Occipital lobe (tissue), 2 donors: ENCODE data around the gene ABHD2. TPM values are rescaled to one million over a fixed set of nuclear protein-coding genes. Genes with fewer than 3 reads are reported as not detected.
"Not testable (repeated sequence)": the region's sequence is repeated elsewhere in the genome, so short reads cannot be mapped to it uniquely, and the experiment has no call there.

Experiments used
- DNase-seq: peaks from one replicate; lab custom pipeline; 2025; lab: John Stamatoyannopoulos, UW
- total RNA-seq: library from RNA; depleted of rRNA; stranded (reverse); fragments of >200 nt; gene quantifications from one replicate; pipeline ENCODE4 v1.2.3, GENCODE V29; 2014

Gene ABHD2
- total RNA-seq, 1 donor from 2014 or later: 55.2 TPM

GRCh38 chr15:89074402-89075012 lies 13.7 kb upstream of the ABHD2 start:
- DNase-seq: no peak

- no peak for DNase-seq
These were observed 13.1 kb upstream of the ABHD2 start for GRCh38 chr15:89075101-89075640.

DNA sequence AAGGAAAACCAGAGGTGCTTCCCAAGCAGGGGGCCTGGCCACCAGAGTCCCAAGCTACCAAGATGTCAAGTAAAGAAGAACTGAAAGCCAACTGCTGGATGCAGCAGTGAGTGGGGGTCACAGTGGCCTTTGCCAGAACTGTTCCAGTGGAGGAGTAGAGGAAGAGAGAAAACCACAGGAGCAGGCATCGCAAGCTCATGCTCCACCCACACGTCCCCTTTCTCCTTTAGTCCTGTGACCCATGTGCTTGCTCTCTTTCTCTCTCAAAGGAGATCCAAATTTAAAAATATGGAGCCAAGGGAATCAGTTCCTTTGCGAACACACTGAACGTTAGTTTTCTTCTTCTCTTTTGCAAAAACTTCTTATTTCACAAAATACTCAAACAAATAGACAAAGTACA lies 12.4 kb upstream of the ABHD2 start:
- DNase-seq: no peak

DNA sequence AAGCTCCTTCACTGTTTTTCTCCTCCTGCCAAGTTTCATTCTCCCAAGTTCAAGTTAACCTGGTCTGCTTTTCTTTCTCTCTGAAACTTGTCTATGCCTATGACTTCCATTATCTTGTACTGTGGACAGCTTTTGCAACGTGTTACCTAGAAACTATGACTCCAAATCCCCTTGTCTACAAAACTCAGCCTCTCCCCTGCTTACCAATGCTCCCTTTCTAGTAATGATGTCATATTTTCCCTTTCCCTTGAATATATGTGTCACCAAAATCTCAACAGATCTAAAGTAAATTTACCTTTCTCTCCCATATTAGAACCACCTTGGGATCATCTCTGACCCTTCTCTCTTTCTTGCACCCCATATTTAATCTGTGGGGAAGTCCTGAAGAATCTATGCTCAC lies 10.5 kb upstream of the ABHD2 start:
- DNase-seq: no peak

GRCh38 chr15:89078851-89079810 lies 9.1 kb upstream of the ABHD2 start:
- DNase-seq: no peak

DNA sequence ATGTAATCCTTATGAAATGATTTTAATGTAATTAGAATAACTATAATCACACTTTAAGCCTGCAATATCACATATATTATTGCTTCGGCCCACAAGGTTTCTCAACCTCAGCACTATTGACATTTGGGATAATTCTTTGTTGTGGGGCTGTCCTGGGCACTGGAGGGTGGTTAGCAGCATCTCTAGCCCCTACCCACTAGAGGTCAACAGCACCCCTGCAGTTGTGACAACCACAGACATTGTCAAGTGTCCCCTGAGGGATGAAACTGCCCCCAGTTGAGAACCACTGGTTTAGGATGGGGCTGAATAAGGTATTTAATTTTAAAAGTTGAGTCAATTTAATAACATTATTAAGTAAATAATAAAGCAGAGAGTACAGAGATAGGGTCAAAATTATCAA lies 6.4 kb upstream of the ABHD2 start:
- no peak for DNase-seq

GRCh38 chr15:89083246-89083645 lies 5.0 kb upstream of the ABHD2 start:
- DNase-seq: no peak

- no peak for DNase-seq
These were observed 2.8 kb upstream of the ABHD2 start for GRCh38 chr15:89085289-89085926.

- not testable (repeated sequence) for DNase-seq
These were observed 2.3 kb upstream of the ABHD2 start for GRCh38 chr15:89085933-89086332.

DNA sequence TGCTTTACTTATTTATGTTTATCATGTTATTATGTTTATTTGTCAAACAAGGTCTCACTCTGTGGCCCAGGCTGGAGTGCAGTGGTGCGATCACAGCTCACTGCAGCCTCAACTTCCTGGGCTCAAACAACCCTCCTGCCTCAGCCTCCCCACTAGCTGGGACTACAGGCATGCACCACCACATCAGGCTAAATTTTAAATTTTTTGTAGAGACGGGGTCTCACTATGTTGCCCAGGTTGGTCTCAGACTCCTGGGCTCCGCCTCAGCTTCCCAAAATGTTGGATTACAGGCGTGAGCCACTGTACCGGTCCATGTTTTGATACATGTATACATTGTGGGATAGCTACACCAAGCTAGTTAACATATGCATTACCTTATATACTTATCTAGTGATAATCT lies 1.9 kb upstream of the ABHD2 start:
- not testable (repeated sequence) for DNase-seq

DNA sequence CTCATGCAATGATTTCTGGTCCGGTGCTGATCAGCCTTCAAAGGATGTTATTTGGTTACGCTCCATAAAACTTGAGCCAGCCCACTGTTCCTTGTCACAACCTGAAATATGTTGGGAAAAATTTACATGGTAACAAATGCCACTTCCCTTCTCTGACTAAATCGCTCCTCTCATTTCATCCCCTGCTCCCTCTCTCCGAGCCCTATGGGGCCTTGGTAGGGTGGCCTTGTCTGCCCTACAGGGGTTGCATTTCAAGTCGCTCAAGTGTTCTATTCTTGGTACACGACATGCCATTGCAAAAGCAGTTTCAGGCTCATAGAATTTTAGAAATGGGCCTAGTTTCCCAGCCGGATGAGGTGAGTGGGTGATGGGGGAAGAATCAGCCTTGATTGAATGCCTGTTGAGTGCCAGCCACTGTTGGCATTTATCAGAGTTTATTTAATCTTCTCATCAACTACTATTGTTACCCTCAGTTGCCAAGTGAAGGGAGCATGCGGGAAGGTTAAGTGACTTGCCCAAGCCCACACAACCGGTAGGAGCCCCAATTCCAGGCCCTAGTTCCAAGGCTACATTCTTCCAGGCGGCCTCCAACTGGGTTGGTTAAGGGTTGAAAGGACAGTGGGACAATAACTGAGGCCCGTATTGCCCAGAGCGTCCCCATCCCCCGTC lies 961 bp upstream of the ABHD2 start:
- DNase-seq: no peak

GRCh38 chr15:89088605-89089315 lies 504 bp downstream of the ABHD2 start:
- no peak for DNase-seq

GRCh38 chr15:89089316-89090230 lies 1.3 kb downstream of the ABHD2 start:
- no peak for DNase-seq

GRCh38 chr15:89090791-89091626 lies 2.8 kb downstream of the ABHD2 start:
- peak; percentile 42 for DNase-seq

DNA sequence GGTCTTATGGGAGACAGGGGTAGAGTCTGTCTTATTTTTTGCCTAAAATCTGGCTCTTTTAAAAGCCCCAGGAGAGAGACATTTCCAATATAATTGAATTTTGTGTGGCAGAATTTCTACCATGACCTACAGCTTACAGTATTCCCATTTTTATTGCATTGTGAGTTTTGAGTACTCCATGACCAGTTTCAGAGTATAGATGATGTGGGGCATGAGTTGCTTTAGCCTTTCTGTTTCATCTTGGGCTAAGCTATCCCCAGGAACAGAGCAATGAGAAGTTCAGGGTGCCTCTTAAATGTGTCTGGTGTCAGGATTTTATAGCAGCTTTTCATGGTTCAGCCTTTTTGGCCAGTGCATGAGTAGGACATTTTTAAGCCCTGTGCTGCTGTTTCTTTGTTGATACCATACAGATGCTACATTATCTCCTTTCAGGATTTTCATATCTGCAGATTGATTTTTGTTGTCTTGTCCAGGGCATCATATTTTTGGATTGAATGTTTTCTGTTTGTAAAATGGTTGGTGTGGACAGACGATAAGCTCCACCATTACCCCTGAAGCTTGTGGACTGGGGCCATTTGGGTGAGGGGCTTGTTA lies 3.5 kb downstream of the ABHD2 start:
- no peak for DNase-seq

DNA sequence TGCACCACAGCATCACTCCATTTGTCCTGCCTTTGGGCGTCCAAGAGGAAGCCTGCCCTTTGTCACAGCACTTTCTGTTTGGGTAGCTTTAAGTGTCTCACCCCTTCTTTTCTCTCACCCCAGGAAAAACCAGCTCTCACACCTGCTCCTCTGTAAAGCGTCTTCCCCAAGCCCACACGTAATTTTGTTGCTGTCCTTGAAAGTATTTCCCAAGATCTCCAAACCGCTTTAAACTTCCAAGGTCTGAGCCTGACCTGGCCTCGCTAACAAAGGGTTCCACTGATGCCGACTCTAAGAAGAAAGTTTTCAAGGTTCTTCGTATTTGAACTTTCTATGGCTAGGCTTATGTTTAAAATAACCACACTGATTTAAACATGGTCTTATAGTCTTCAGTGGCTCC lies 5.3 kb downstream of the ABHD2 start:
- DNase-seq: no peak

- DNase-seq: no peak
These were observed 6.8 kb downstream of the ABHD2 start for GRCh38 chr15:89095073-89095472.

DNA sequence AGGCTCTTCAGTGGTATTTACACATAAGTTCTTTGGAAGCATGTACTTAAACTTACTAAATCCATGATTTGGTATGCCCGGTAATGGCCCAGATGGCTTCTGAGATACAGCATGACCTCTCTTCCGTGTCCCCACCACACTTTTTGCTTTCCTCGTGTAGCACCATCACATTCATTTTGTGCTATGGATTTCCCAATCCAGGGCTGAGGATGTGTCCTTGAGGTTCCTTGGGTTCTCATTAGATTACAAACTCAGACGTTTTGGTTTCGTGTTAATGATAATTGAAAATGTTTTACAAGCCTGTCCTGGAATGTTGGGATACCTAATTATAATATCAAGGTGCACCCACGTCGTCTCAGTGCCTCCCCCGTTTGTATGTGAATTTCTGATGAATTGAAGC lies 7.3 kb downstream of the ABHD2 start:
- DNase-seq: no peak
